ENCODE data around the gene PROM1. TPM values are rescaled to one million over a fixed set of nuclear protein-coding genes. Genes with fewer than 3 reads are reported as not detected.

Gene PROM1
- not detected for total RNA-seq

GRCh38 chr4:16083241-16084191 is at the start of gene PROM1:
Gene PROM1, minus strand, starts transcription at chr4:16084023. Its CDS starts 8,117 bp downstream, at chr4:16075906.
- Histone ChIP-seq H3K4me1 (peaks cover 22% of the 10 kb centered on the region), H3K36me3 (no peaks in the 10 kb centered on the region), H3K9me3 (no peaks in the 10 kb centered on the region), H3K27ac (no peak within 1 kb of the TSS), H3K4me3 (peak within 1 kb of the TSS; percentile 31 to 44), H3K27me3 (peaks cover 21% of the 10 kb centered on the region)
- TF ChIP-seq POLR2A (IDR thresholded peaks at IDR 0.05) (no peak), POLR2AphosphoS5 (IDR thresholded peaks at IDR 0.05; ENCODE audit: insufficient read depth in 1 of 2, low read depth in 1 of 2) (no peak), CTCF (IDR thresholded peaks at IDR 0.05) (no peak)
- intact Hi-C loops (cut with DNase I), result no loop called here
- no peak for DNase-seq (ENCODE audit: extremely low spot score in 2 of 2)

- DNase-seq (ENCODE audit: extremely low spot score in 2 of 2), result no peak
- Histone ChIP-seq H3K9me3 (no peaks in the 10 kb centered on the region), H3K4me3 (no peak overlapping the region), H3K36me3 (no peaks in the 10 kb centered on the region), H3K4me1 (no peaks in the 10 kb centered on the region), H3K27ac (no peak overlapping the region), H3K27me3 (no peaks in the 10 kb centered on the region)
- TF ChIP-seq POLR2AphosphoS5 (IDR thresholded peaks at IDR 0.05; ENCODE audit: insufficient read depth in 1 of 2, low read depth in 1 of 2), result no peak
- TF ChIP-seq CTCF (IDR thresholded peaks at IDR 0.05), result no peak
- no peak for TF ChIP-seq POLR2A (IDR thresholded peaks at IDR 0.05)
- intact Hi-C loops (cut with DNase I), result no loop called here
Observed at GRCh38 chr4:16133406-16133805, 49.6 kb upstream of the PROM1 start.

- no peaks in the 10 kb centered on the region for H3K36me3 ChIP-seq
- TF ChIP-seq CTCF (IDR thresholded peaks at IDR 0.05) (no peak), POLR2AphosphoS5 (IDR thresholded peaks at IDR 0.05; ENCODE audit: insufficient read depth in 1 of 2, low read depth in 1 of 2) (no peak), POLR2A (IDR thresholded peaks at IDR 0.05) (no peak)
- intact Hi-C loops (cut with DNase I), result no loop called here
- H3K4me1 ChIP-seq, result no peaks in the 10 kb centered on the region
- no peak for DNase-seq (ENCODE audit: extremely low spot score in 2 of 2)
- H3K9me3 ChIP-seq, result no peaks in the 10 kb centered on the region
- no peak overlapping the region for H3K27ac ChIP-seq
- H3K27me3 ChIP-seq, result no peaks in the 10 kb centered on the region
- H3K4me3 ChIP-seq, result no peak overlapping the region
Observed at GRCh38 chr4:16131293-16131692, 47.5 kb upstream of the PROM1 start.

- H3K4me1 ChIP-seq, result no peaks in the 10 kb centered on the region
- no peak overlapping the region for H3K27ac ChIP-seq
- H3K9me3 ChIP-seq, result no peaks in the 10 kb centered on the region
- no peak overlapping the region for H3K4me3 ChIP-seq
- H3K36me3 ChIP-seq, result no peaks in the 10 kb centered on the region
- H3K27me3 ChIP-seq, result no peaks in the 10 kb centered on the region
- DNase-seq (ENCODE audit: extremely low spot score in 2 of 2), result no peak
- TF ChIP-seq CTCF (IDR thresholded peaks at IDR 0.05) (no peak), POLR2AphosphoS5 (IDR thresholded peaks at IDR 0.05; ENCODE audit: insufficient read depth in 1 of 2, low read depth in 1 of 2) (no peak), POLR2A (IDR thresholded peaks at IDR 0.05) (no peak)
- intact Hi-C loops (cut with DNase I), result no loop called here
Observed at GRCh38 chr4:16129336-16129735, 45.5 kb upstream of the PROM1 start.

GRCh38 chr4:16126714-16127113 is 42.9 kb upstream of the PROM1 start:
- Histone ChIP-seq H3K9me3 (no peaks in the 10 kb centered on the region), H3K36me3 (no peaks in the 10 kb centered on the region), H3K4me3 (no peak overlapping the region), H3K27me3 (no peaks in the 10 kb centered on the region), H3K4me1 (no peaks in the 10 kb centered on the region), H3K27ac (no peak overlapping the region)
- no peak for TF ChIP-seq CTCF (IDR thresholded peaks at IDR 0.05)
- no peak for TF ChIP-seq POLR2A (IDR thresholded peaks at IDR 0.05)
- no peak for TF ChIP-seq POLR2AphosphoS5 (IDR thresholded peaks at IDR 0.05; ENCODE audit: insufficient read depth in 1 of 2, low read depth in 1 of 2)
- intact Hi-C loops (cut with DNase I), result no loop called here
- no peak for DNase-seq (ENCODE audit: extremely low spot score in 2 of 2)
